Trophoblast cell (in vitro differentiated cells and primary cell): Measurements from ENCODE around the gene CAPN15.
"Not testable (repeated sequence)": the region's sequence is repeated elsewhere in the genome, so short reads cannot be mapped to it uniquely, and the experiment has no call there.

Experiments
- DNase-seq, 2 donors: peaks; one replicate each; pipeline ENCODE4 v3.0.0-alpha.2; 2016
- H2AFZ ChIP-seq: 2 replicates; pipeline ENCODE4 v1.6.1; 2013; ENCODE audit warnings: low read length, moderate library complexity, mild to moderate bottlenecking; ENCODE audit not compliant: insufficient read depth, poor library complexity
- H2AK5ac ChIP-seq: 2 replicates; pipeline ENCODE4 v1.6.1; 2013; ENCODE audit warnings: mild to moderate bottlenecking, low read length
- H2BK120ac ChIP-seq: 2 replicates; pipeline ENCODE4 v1.6.1; 2013; ENCODE audit warnings: low read length, mild to moderate bottlenecking, moderate library complexity; ENCODE audit not compliant: insufficient read depth, poor library complexity
- H2BK12ac ChIP-seq: 2 replicates; pipeline ENCODE4 v1.6.1; 2013; ENCODE audit warnings: mild to moderate bottlenecking, low read length, moderate library complexity
- H2BK5ac ChIP-seq: 2 replicates; pipeline ENCODE4 v1.6.1; 2013; ENCODE audit warnings: low read length, low read depth, moderate library complexity, mild to moderate bottlenecking; ENCODE audit not compliant: poor library complexity
- H3K14ac ChIP-seq: 2 replicates; pipeline ENCODE4 v1.6.1; 2013; ENCODE audit warnings: mild to moderate bottlenecking, low read length
- H3K18ac ChIP-seq: 2 replicates; pipeline ENCODE4 v1.6.1; 2013; ENCODE audit warnings: mild to moderate bottlenecking, low read length
- H3K23ac ChIP-seq: 2 replicates; pipeline ENCODE4 v1.6.1; 2013; ENCODE audit warnings: low read length
- H3K27ac ChIP-seq: 2 replicates; pipeline ENCODE4 v1.5.1; 2013; ENCODE audit warnings: low read depth, mild to moderate bottlenecking, inconsistent platforms, low read length, moderate library complexity
- H3K27me3 ChIP-seq: 2 replicates; pipeline ENCODE4 v1.6.1; 2013; ENCODE audit warnings: inconsistent platforms, mild to moderate bottlenecking, low read length, moderate library complexity; ENCODE audit not compliant: insufficient read depth
- H3K36me3 ChIP-seq, 2 experiments: 1 replicate in 1 of 2; 2 replicates in 1 of 2; pipeline ENCODE4 v1.6.1; 2013; ENCODE audit warnings: low read length in 2 of 2, mild to moderate bottlenecking in 2 of 2, moderate library complexity in 1 of 2; ENCODE audit not compliant: insufficient read depth in 2 of 2, control insufficient read depth in 1 of 2
- H3K4ac ChIP-seq: 2 replicates; pipeline ENCODE4 v1.6.1; 2013; ENCODE audit warnings: low read depth, mild to moderate bottlenecking, low read length, moderate library complexity
- H3K4me1 ChIP-seq, 2 experiments: 1 replicate in 1 of 2; 2 replicates in 1 of 2; pipeline ENCODE4 v1.6.1; 2013; ENCODE audit warnings: low read length in 2 of 2, mild to moderate bottlenecking in 2 of 2, moderate library complexity in 1 of 2; ENCODE audit not compliant: insufficient read depth in 2 of 2, control insufficient read depth in 1 of 2
- H3K4me2 ChIP-seq: 2 replicates; pipeline ENCODE4 v1.6.1; 2013; ENCODE audit warnings: inconsistent platforms, mild to moderate bottlenecking, low read length, moderate library complexity
- H3K4me3 ChIP-seq: 2 replicates; pipeline ENCODE4 v1.5.1; 2013; ENCODE audit warnings: mild to moderate bottlenecking, low read depth, low read length, inconsistent platforms
- H3K79me1 ChIP-seq: one replicate; pipeline ENCODE4 v1.6.1; 2013; ENCODE audit warnings: low read length
- H3K79me2 ChIP-seq: 2 replicates; pipeline ENCODE4 v1.6.1; 2013; ENCODE audit warnings: low read length, mild to moderate bottlenecking; ENCODE audit not compliant: control insufficient read depth, insufficient read depth, poor library complexity
- H3K9ac ChIP-seq: 2 replicates; pipeline ENCODE4 v1.6.1; 2013; ENCODE audit warnings: mild to moderate bottlenecking, low read length
- H3K9me3 ChIP-seq: 2 replicates; pipeline ENCODE4 v1.6.1; 2013; ENCODE audit warnings: low read depth, mild to moderate bottlenecking, control low read depth, inconsistent platforms, low read length; ENCODE audit not compliant: insufficient read depth
- H4K12ac ChIP-seq: 2 replicates; pipeline ENCODE4 v1.6.1; 2013; ENCODE audit warnings: low read depth, mild to moderate bottlenecking, low read length, moderate library complexity
- H4K8ac ChIP-seq: 2 replicates; pipeline ENCODE4 v1.6.1; 2013; ENCODE audit warnings: low read depth, mild to moderate bottlenecking, low read length, moderate library complexity
- H4K91ac ChIP-seq: one replicate; pipeline ENCODE4 v1.6.1; 2013; ENCODE audit warnings: low read depth, mild to moderate bottlenecking, low read length, moderate library complexity
- WGBS: extraction: QIAGEN DNeasy Blood & Tissue Kit; methylation state at CpG from one replicate; pipeline ENCODE4 v1.1.7; 2013; ENCODE audit warnings: missing lambda C conversion rate; ENCODE audit not compliant: insufficient read length, insufficient coverage; ENCODE audit errors: extremely low coverage; 5-methylcytosine and 5-hydroxymethylcytosine counted together

CAPN15 gene

GRCh38 chr16:505479-506245, 21.9 kb upstream of the CAPN15 start:
- H3K27ac ChIP-seq, result no peak overlapping the region
- H2AK5ac ChIP-seq, result no peak overlapping the region
- H3K4ac ChIP-seq, result no peak overlapping the region
- no peak overlapping the region for H3K4me2 ChIP-seq
- H3K14ac ChIP-seq, result no peak overlapping the region
- DNase-seq, result no peak
- H2BK12ac ChIP-seq, result no peak overlapping the region
- no peak overlapping the region for H3K9ac ChIP-seq
- no peak overlapping the region for H2BK5ac ChIP-seq
- WGBS, result no CpG with 5 or more reads among the region's 33 CpGs
- H3K9me3 ChIP-seq, result peaks cover 5% of the 10 kb centered on the region
- H3K79me2 ChIP-seq, result no peaks in the 10 kb centered on the region
- no peak overlapping the region for H2BK120ac ChIP-seq
- peaks cover 0 to under 1% of the 10 kb centered on the region in 2 experiments for H3K4me1 ChIP-seq
- H3K36me3 ChIP-seq, result peaks cover 24 to 27% of the 10 kb centered on the region in 2 experiments
- no peak overlapping the region for H4K8ac ChIP-seq
- H3K18ac ChIP-seq, result no peak overlapping the region
- H3K4me3 ChIP-seq, result no peak overlapping the region
- H3K79me1 ChIP-seq, result no peaks in the 10 kb centered on the region
- H4K91ac ChIP-seq, result no peak overlapping the region
- no peaks in the 10 kb centered on the region for H3K27me3 ChIP-seq
- no peak overlapping the region for H3K23ac ChIP-seq
- H2AFZ ChIP-seq, result no peak overlapping the region
- H4K12ac ChIP-seq, result no peak overlapping the region

GRCh38 chr16:506246-506546, 21.3 kb upstream of the CAPN15 start:
- Histone ChIP-seq H3K79me1 (no peaks in the 10 kb centered on the region), H3K4me1 (no peaks in the 10 kb centered on the region), H3K9me3 (peaks cover 5% of the 10 kb centered on the region), H2BK5ac (no peak overlapping the region), H3K14ac (no peak overlapping the region), H3K27ac (no peak overlapping the region), H3K23ac (no peak overlapping the region), H2BK12ac (no peak overlapping the region), H3K9ac (no peak overlapping the region), H2AFZ (no peak overlapping the region), H3K27me3 (no peaks in the 10 kb centered on the region), H3K4me3 (no peak overlapping the region), H3K79me2 (no peaks in the 10 kb centered on the region), H2BK120ac (no peak overlapping the region), H4K8ac (no peak overlapping the region), H2AK5ac (no peak overlapping the region), H3K36me3 (peaks cover 25 to 27% of the 10 kb centered on the region in 2 experiments), H3K18ac (no peak overlapping the region), H3K4ac (no peak overlapping the region), H4K91ac (no peak overlapping the region), H3K4me2 (no peak overlapping the region), H4K12ac (no peak overlapping the region)
- DNase-seq, result no peak
- WGBS, result no CpG with 5 or more reads among the region's 7 CpGs

- not testable (repeated sequence) for H3K18ac ChIP-seq, H3K27me3 ChIP-seq
Observed at GRCh38 chr16:507527-507926, 20.0 kb upstream of the CAPN15 start.

GRCh38 chr16:507996-508395, 19.5 kb upstream of the CAPN15 start:
- H4K91ac ChIP-seq, result no peak overlapping the region
- no CpG with 5 or more reads among the region's 6 CpGs for WGBS
- no peak overlapping the region for H2AFZ ChIP-seq
- H3K14ac ChIP-seq, result no peak overlapping the region
- H3K9me3 ChIP-seq, result peaks cover 5% of the 10 kb centered on the region
- no peak overlapping the region for H3K4ac ChIP-seq
- H3K27me3 ChIP-seq, result no peaks in the 10 kb centered on the region
- no peak overlapping the region for H2AK5ac ChIP-seq
- no peak overlapping the region for H3K9ac ChIP-seq
- H3K79me2 ChIP-seq, result no peaks in the 10 kb centered on the region
- H3K4me1 ChIP-seq, result no peaks in the 10 kb centered on the region
- peaks cover 25% of the 10 kb centered on the region in 2 experiments for H3K36me3 ChIP-seq
- no peak for DNase-seq
- H2BK5ac ChIP-seq, result no peak overlapping the region
- no peaks in the 10 kb centered on the region for H3K79me1 ChIP-seq
- no peak overlapping the region for H3K23ac ChIP-seq
- no peak overlapping the region for H2BK120ac ChIP-seq
- no peak overlapping the region for H4K12ac ChIP-seq
- no peak overlapping the region for H3K27ac ChIP-seq
- no peak overlapping the region for H3K18ac ChIP-seq
- no peak overlapping the region for H3K4me3 ChIP-seq
- H2BK12ac ChIP-seq, result no peak overlapping the region
- H4K8ac ChIP-seq, result no peak overlapping the region
- H3K4me2 ChIP-seq, result no peak overlapping the region

More at GRCh38 chr16:507527-507926, 20.0 kb upstream of the CAPN15 start:
- not testable (repeated sequence) for DNase-seq, H2AK5ac ChIP-seq, H2BK5ac ChIP-seq, H3K14ac ChIP-seq, H3K9ac ChIP-seq, H4K91ac ChIP-seq, H3K79me2 ChIP-seq, H3K4ac ChIP-seq, H4K8ac ChIP-seq, H3K79me1 ChIP-seq, H3K4me2 ChIP-seq, H3K9me3 ChIP-seq, H4K12ac ChIP-seq, H3K4me3 ChIP-seq, H2BK12ac ChIP-seq, H3K23ac ChIP-seq, H3K27ac ChIP-seq, H3K4me1 ChIP-seq, H2AFZ ChIP-seq, H2BK120ac ChIP-seq
- H3K36me3 ChIP-seq, result peaks cover 25% of the 10 kb centered on the region in 2 experiments
- WGBS, result no CpG with 5 or more reads among the region's 14 CpGs
